Skeletal muscle satellite cell (primary cell): Measurements from ENCODE around the gene C20orf173.

Experiments used
- H3K27me3 ChIP-seq: 2 replicates; pipeline ENCODE4 v1.7.0; 2013; ENCODE audit warnings: low read length; ENCODE audit not compliant: control insufficient read depth, insufficient read depth
- H3K36me3 ChIP-seq: 2 replicates; pipeline ENCODE4 v1.7.0; 2013; ENCODE audit warnings: mild to moderate bottlenecking, control low read depth, low read length; ENCODE audit not compliant: insufficient read depth
- H3K4me1 ChIP-seq: 2 replicates; pipeline ENCODE4 v1.7.0; 2013; ENCODE audit warnings: low read length; ENCODE audit not compliant: control insufficient read depth, insufficient read depth
- H3K4me2 ChIP-seq: 2 replicates; pipeline ENCODE4 v1.7.0; 2013; ENCODE audit warnings: mild to moderate bottlenecking, low read length
- H3K4me3 ChIP-seq: 2 replicates; pipeline ENCODE4 v1.7.0; 2013; ENCODE audit warnings: low read length
- H3K9ac ChIP-seq: 2 replicates; pipeline ENCODE4 v1.7.0; 2013; ENCODE audit warnings: mild to moderate bottlenecking, low read depth, low read length, moderate library complexity
- H3K9me3 ChIP-seq: replicated peaks from 2 replicates; pipeline ENCODE4 v1.7.0; 2013; ENCODE audit warnings: mild to moderate bottlenecking, control low read depth, low read length

Gene C20orf173

DNA sequence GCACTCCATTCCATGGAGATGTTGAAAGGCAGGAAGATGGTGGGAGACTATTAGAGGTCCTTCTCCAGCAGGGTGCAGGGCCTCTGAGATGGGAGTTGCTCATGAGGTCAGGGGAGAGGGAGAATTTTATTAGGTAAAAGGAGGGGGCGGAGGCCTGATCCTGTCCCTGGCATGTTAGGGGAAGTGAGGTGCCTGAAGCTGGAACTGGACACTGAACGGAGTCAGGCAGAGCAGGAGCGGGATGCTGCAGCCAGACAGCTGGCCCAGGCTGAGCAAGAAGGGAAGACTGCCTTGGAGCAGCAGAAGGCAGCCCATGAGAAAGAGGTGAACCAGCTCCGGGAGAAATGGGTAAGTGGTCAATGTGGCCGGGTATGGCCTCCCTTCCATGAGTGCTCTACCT is 49.7 kb downstream of the C20orf173 start:
- H3K9ac ChIP-seq, result no peak overlapping the region
- H3K27me3 ChIP-seq, result no peaks in the 10 kb centered on the region

GRCh38 chr20:35478804-35479472 is 50.5 kb downstream of the C20orf173 start:
- no peak overlapping the region for H3K4me2 ChIP-seq
- H3K9ac ChIP-seq, result no peak overlapping the region
- H3K4me3 ChIP-seq, result no peak overlapping the region
- no peaks in the 10 kb centered on the region for H3K4me1 ChIP-seq
- peaks cover 59% of the 10 kb centered on the region for H3K36me3 ChIP-seq
- H3K9me3 ChIP-seq, result no peaks in the 10 kb centered on the region
- no peaks in the 10 kb centered on the region for H3K27me3 ChIP-seq

More for the DNA sequence above, 49.7 kb downstream of the C20orf173 start:
- Histone ChIP-seq H3K4me1 (no peaks in the 10 kb centered on the region), H3K36me3 (peaks cover 56% of the 10 kb centered on the region), H3K9me3 (no peaks in the 10 kb centered on the region), H3K4me2 (no peak overlapping the region), H3K4me3 (no peak overlapping the region)
